Caco-2 (cell line): Measurements from ENCODE around the gene FZD8. TPM values are rescaled to one million over a fixed set of nuclear protein-coding genes. Genes with fewer than 3 reads are reported as not detected.

Source experiments
- BruUV-seq: library from RNA; stranded (reverse); fragments of 400-500 nt; replicated peaks from 2 replicates; lab custom pipeline; 2021; lab: Mats Ljungman, UMichigan
- CTCF ChIA-PET: fragments of 300-600 bp; sonication (Branson Sonifier 250); formaldehyde crosslinking; loops from one replicate; lab custom pipeline; 2022; ENCODE audit warnings: antibody characterized with exemption; lab: Charles Lee
- POLR2A ChIA-PET: fragments of 300-600 bp; sonication (Branson Sonifier 250); formaldehyde crosslinking; loops from one replicate; lab custom pipeline; 2022; ENCODE audit warnings: antibody characterized with exemption; lab: Charles Lee
- DNase-seq, 2 experiments: peaks; one replicate each; pipeline versions ENCODE4 v3.0.0 to v3.0.0-alpha.2; 2020 to 2022
- H3K27me3 ChIP-seq: replicated peaks from 2 replicates; pipeline ENCODE4 v1.6.0; 2011; ENCODE audit warnings: low read length; ENCODE audit not compliant: control insufficient read depth, insufficient read depth
- H3K36me3 ChIP-seq: 2 replicates; pipeline ENCODE4 v1.5.1; 2011; ENCODE audit warnings: low read length; ENCODE audit not compliant: control insufficient read depth, insufficient read depth
- H3K4me1 ChIP-seq: fragments of 250-450 bp; sonication (Bioruptor Pico); 2 replicates; pipeline ENCODE4 v1.5.1; 2020; ENCODE audit warnings: mild to moderate bottlenecking
- H3K4me3 ChIP-seq: 2 replicates; pipeline ENCODE4 v1.5.1; 2011; ENCODE audit warnings: low read depth, mild to moderate bottlenecking, control low read depth, low read length
- H3K9me3 ChIP-seq: fragments of 250-450 bp; sonication (Bioruptor Pico); 2 replicates; pipeline ENCODE4 v1.5.1; 2020; ENCODE audit warnings: mild to moderate bottlenecking, moderate library complexity
- H3K27ac Mint-ChIP-seq: one replicate; pipeline ENCODE4 v1.8.0; 2022; ENCODE audit warnings: mixed read lengths; ENCODE audit not compliant: unreplicated experiment
- H3K27me3 Mint-ChIP-seq: one replicate; pipeline ENCODE4 v1.8.0; 2022; ENCODE audit warnings: mixed read lengths; ENCODE audit not compliant: insufficient read depth, unreplicated experiment
- H3K36me3 Mint-ChIP-seq: one replicate; pipeline ENCODE4 v1.8.0; 2022; ENCODE audit warnings: mild to moderate bottlenecking, mixed read lengths; ENCODE audit not compliant: insufficient read depth, unreplicated experiment
- H3K4me1 Mint-ChIP-seq: one replicate; pipeline ENCODE4 v1.8.0; 2022; ENCODE audit warnings: low read depth, mixed read lengths; ENCODE audit not compliant: unreplicated experiment
- H3K4me3 Mint-ChIP-seq: one replicate; pipeline ENCODE4 v1.8.0; 2022; ENCODE audit warnings: mild to moderate bottlenecking, moderate library complexity, mixed read lengths; ENCODE audit not compliant: unreplicated experiment
- H3K9me3 Mint-ChIP-seq: one replicate; pipeline ENCODE4 v1.8.0; 2022; ENCODE audit warnings: mixed read lengths; ENCODE audit not compliant: unreplicated experiment
- CTCF ChIP-seq, 2 experiments: fragments of 200-600 bp in 1 of 2; IDR thresholded peaks; 1 replicate in 1 of 2; 2 replicates in 1 of 2; pipeline versions ENCODE4 v1.5.1 to v1.8.0; 2011 to 2022; ENCODE audit warnings: antibody characterized with exemption in 1 of 2, control low read depth in 1 of 2, inconsistent platforms in 1 of 2, low read depth in 1 of 2, low read length in 1 of 2, mild to moderate bottlenecking in 1 of 2, moderate library complexity in 1 of 2; ENCODE audit not compliant: insufficient read depth in 1 of 2, severe bottlenecking in 1 of 2, unreplicated experiment in 1 of 2
- intact Hi-C: fragments of 100-400 bp; cut with micrococcal nuclease; formaldehyde crosslinking; loops from one replicate; pipeline ENCODE4 v1.10.0; 2022; ENCODE audit not compliant: unreplicated experiment
- total RNA-seq: library from RNA; stranded (reverse); gene quantifications from 2 replicates; pipeline ENCODE4 v1.2.3, GENCODE V29; 2022

The FZD8 gene
- total RNA-seq, 1 experiment from 2014 or later, result 3.4 TPM

- Mint-ChIP-seq H3K9me3 (peaks cover 22% of the 10 kb centered on the region), H3K4me3 (no peak overlapping the region), H3K4me1 (no peaks in the 10 kb centered on the region), H3K36me3 (peaks cover 8% of the 10 kb centered on the region), H3K27me3 (peaks cover 14% of the 10 kb centered on the region), H3K27ac (no peak overlapping the region)
- DNase-seq, result no peak
- H3K9me3 ChIP-seq, result no peaks in the 10 kb centered on the region
- H3K36me3 ChIP-seq, result no peaks in the 10 kb centered on the region
- CTCF ChIA-PET, result no interaction called here
- POLR2A ChIA-PET, result no interaction called here
- no peak for TF ChIP-seq CTCF (IDR thresholded peaks at IDR 0.05; ENCODE audit: insufficient read depth in 1 of 2, low read depth in 1 of 2, low read length in 1 of 2, severe bottlenecking in 1 of 2, unreplicated experiment in 1 of 2)
- intact Hi-C loops, result no loop called here
- H3K27me3 ChIP-seq, result no peaks in the 10 kb centered on the region
- BruUV-seq, result no TSS peak
- no peaks in the 10 kb centered on the region for H3K4me1 ChIP-seq
- no peak overlapping the region for H3K4me3 ChIP-seq
These were observed 25.3 kb upstream of the FZD8 start for GRCh38 chr10:35667270-35667889.

GRCh38 chr10:35661236-35661635 lies 19.1 kb upstream of the FZD8 start:
- no peak for DNase-seq
- POLR2A ChIA-PET, result no interaction called here
- Histone ChIP-seq H3K27me3 (no peaks in the 10 kb centered on the region), H3K4me1 (no peaks in the 10 kb centered on the region), H3K9me3 (no peaks in the 10 kb centered on the region), H3K36me3 (no peaks in the 10 kb centered on the region), H3K4me3 (no peak overlapping the region)
- H3K27ac Mint-ChIP-seq, result no peak overlapping the region
- H3K36me3 Mint-ChIP-seq, result no peaks in the 10 kb centered on the region
- no TSS peak for BruUV-seq
- TF ChIP-seq CTCF (IDR thresholded peaks at IDR 0.05; ENCODE audit: insufficient read depth in 1 of 2, low read depth in 1 of 2, low read length in 1 of 2, severe bottlenecking in 1 of 2, unreplicated experiment in 1 of 2), result no peak
- H3K4me3 Mint-ChIP-seq, result no peak overlapping the region
- intact Hi-C loops, result no loop called here
- H3K4me1 Mint-ChIP-seq, result no peaks in the 10 kb centered on the region
- CTCF ChIA-PET, result no interaction called here
- peaks cover 22% of the 10 kb centered on the region for H3K27me3 Mint-ChIP-seq
- peaks cover 12% of the 10 kb centered on the region for H3K9me3 Mint-ChIP-seq

- H3K4me3 ChIP-seq, result no peak overlapping the region
- DNase-seq, result no peak
- no peaks in the 10 kb centered on the region for H3K4me1 Mint-ChIP-seq
- H3K27me3 Mint-ChIP-seq, result peaks cover 23% of the 10 kb centered on the region
- H3K4me3 Mint-ChIP-seq, result no peak overlapping the region
- TF ChIP-seq CTCF (IDR thresholded peaks at IDR 0.05; ENCODE audit: insufficient read depth in 1 of 2, low read depth in 1 of 2, low read length in 1 of 2, severe bottlenecking in 1 of 2, unreplicated experiment in 1 of 2), result no peak
- no peaks in the 10 kb centered on the region for H3K36me3 ChIP-seq
- no peak overlapping the region for H3K27ac Mint-ChIP-seq
- no peaks in the 10 kb centered on the region for H3K36me3 Mint-ChIP-seq
- no TSS peak for BruUV-seq
- CTCF ChIA-PET, result no interaction called here
- no peaks in the 10 kb centered on the region for H3K9me3 ChIP-seq
- intact Hi-C loops, result no loop called here
- H3K27me3 ChIP-seq, result no peaks in the 10 kb centered on the region
- H3K9me3 Mint-ChIP-seq, result peaks cover 12% of the 10 kb centered on the region
- no peaks in the 10 kb centered on the region for H3K4me1 ChIP-seq
- POLR2A ChIA-PET, result no interaction called here
These were observed 17.4 kb upstream of the FZD8 start for GRCh38 chr10:35659456-35659855.
